Body of pancreas (tissue), 4 donors: ENCODE data around the gene WDR7.

Experiments used
- CTCF ChIP-seq, 7 experiments: fragments of 450-650 bp in 4 of 7; fragments of 200-600 bp in 3 of 7; sonication (generic) in 3 of 7; IDR thresholded peaks; one replicate each; pipeline ENCODE4 v1.5.1; 2016 to 2019; ENCODE audit warnings: antibody characterized with exemption in 7 of 7
- POLR2A ChIP-seq, 3 donors: fragments of 450-650 bp; IDR thresholded peaks; one replicate each; pipeline ENCODE4 v1.6.1; 2016; ENCODE audit warnings: antibody characterized with exemption in 3 of 3, mild to moderate bottlenecking in 2 of 3

- TF ChIP-seq CTCF (IDR thresholded peaks at IDR 0.05) (no peak), POLR2A (IDR thresholded peaks at IDR 0.05) (no peak)
These were observed 397.7 kb downstream of the WDR7 start for GRCh38 chr18:57048859-57049258.
